Neural progenitor cell (in vitro differentiated cells): ENCODE measurements around the gene NUDT3. TPM values are rescaled to one million over a fixed set of nuclear protein-coding genes. Genes with fewer than 3 reads are reported as not detected.

Source experiments
- DNase-seq: peaks from one replicate; pipeline ENCODE4 v3.0.0-alpha.2; 2016; ENCODE audit warnings: low spot score
- H2AFZ ChIP-seq: fragments of 200-600 bp; sonication (generic); replicated peaks from 2 replicates; pipeline ENCODE4 v1.6.1; 2016; ENCODE audit warnings: antibody characterized with exemption
- H3F3A ChIP-seq: fragments of 200-600 bp; sonication (generic); 2 replicates; pipeline ENCODE4 v1.6.1; 2016; ENCODE audit warnings: antibody characterized with exemption, low read depth
- H3K27ac ChIP-seq: fragments of 200-600 bp; sonication (generic); 2 replicates; pipeline ENCODE4 v1.5.1; 2016; ENCODE audit warnings: mild to moderate bottlenecking
- H3K27me3 ChIP-seq: fragments of 200-600 bp; sonication (generic); 2 replicates; pipeline ENCODE4 v1.6.1; 2016; ENCODE audit warnings: mild to moderate bottlenecking, moderate library complexity
- H3K36me3 ChIP-seq: fragments of 200-600 bp; sonication (generic); 2 replicates; pipeline ENCODE4 v1.5.1; 2016
- H3K4me1 ChIP-seq: fragments of 200-600 bp; sonication (generic); 2 replicates; pipeline ENCODE4 v1.6.1; 2016; ENCODE audit warnings: mixed run types
- H3K4me2 ChIP-seq: fragments of 200-600 bp; sonication (generic); 2 replicates; pipeline ENCODE4 v1.6.1; 2016
- H3K4me3 ChIP-seq: fragments of 200-600 bp; sonication (generic); 2 replicates; pipeline ENCODE4 v1.5.1; 2016
- H3K79me2 ChIP-seq: fragments of 200-600 bp; sonication (generic); 2 replicates; pipeline ENCODE4 v1.6.1; 2016; ENCODE audit warnings: low read depth
- H3K9ac ChIP-seq: fragments of 200-600 bp; sonication (generic); 2 replicates; pipeline ENCODE4 v1.6.1; 2016
- H3K9me3 ChIP-seq: fragments of 200-600 bp; sonication (generic); 2 replicates; pipeline ENCODE4 v1.5.1; 2016; ENCODE audit warnings: low read depth
- H4K20me1 ChIP-seq: fragments of 200-600 bp; sonication (generic); 2 replicates; pipeline ENCODE4 v1.6.1; 2016; ENCODE audit warnings: low read depth
- H3K27ac Mint-ChIP-seq: 3 replicates; pipeline ENCODE4 v1.8.0; 2021; ENCODE audit warnings: mixed read lengths
- H3K27me3 Mint-ChIP-seq: 2 replicates; pipeline ENCODE4 v1.8.0; 2022; ENCODE audit warnings: low read depth, mild to moderate bottlenecking, inconsistent platforms, moderate library complexity, mixed read lengths; ENCODE audit not compliant: insufficient read depth
- H3K36me3 Mint-ChIP-seq: 3 replicates; pipeline ENCODE4 v1.8.0; 2021; ENCODE audit warnings: mixed read lengths
- H3K4me1 Mint-ChIP-seq: 3 replicates; pipeline ENCODE4 v1.8.0; 2021; ENCODE audit warnings: mixed read lengths
- H3K4me3 Mint-ChIP-seq: 3 replicates; pipeline ENCODE4 v1.8.0; 2021; ENCODE audit warnings: mild to moderate bottlenecking, moderate library complexity, mixed read lengths
- H3K9me3 Mint-ChIP-seq: 3 replicates; pipeline ENCODE4 v1.8.0; 2020; ENCODE audit warnings: mixed read lengths
- CTCF ChIP-seq: fragments of 200-600 bp; sonication (generic); IDR thresholded peaks from 2 replicates; pipeline ENCODE4 v1.5.1; 2017; ENCODE audit warnings: antibody characterized with exemption, mild to moderate bottlenecking
- EZH2 ChIP-seq: fragments of 200-600 bp; sonication (generic); IDR thresholded peaks from 2 replicates; pipeline ENCODE4 v1.6.1; 2017; ENCODE audit warnings: antibody characterized with exemption, mild to moderate bottlenecking, moderate library complexity
- EZH2phosphoT487 ChIP-seq: fragments of 200-600 bp; sonication (generic); IDR thresholded peaks from 2 replicates; pipeline ENCODE4 v1.6.1; 2017; ENCODE audit warnings: antibody characterized with exemption
- total RNA-seq: library from RNA; depleted of rRNA; stranded (reverse); fragments of >200 nt; gene quantifications from 2 replicates; pipeline ENCODE4 v1.2.3, GENCODE V29; 2015; ENCODE audit warnings: low replicate concordance

The NUDT3 gene
- total RNA-seq, 1 donor from 2014 or later = 35.7 TPM

DNA sequence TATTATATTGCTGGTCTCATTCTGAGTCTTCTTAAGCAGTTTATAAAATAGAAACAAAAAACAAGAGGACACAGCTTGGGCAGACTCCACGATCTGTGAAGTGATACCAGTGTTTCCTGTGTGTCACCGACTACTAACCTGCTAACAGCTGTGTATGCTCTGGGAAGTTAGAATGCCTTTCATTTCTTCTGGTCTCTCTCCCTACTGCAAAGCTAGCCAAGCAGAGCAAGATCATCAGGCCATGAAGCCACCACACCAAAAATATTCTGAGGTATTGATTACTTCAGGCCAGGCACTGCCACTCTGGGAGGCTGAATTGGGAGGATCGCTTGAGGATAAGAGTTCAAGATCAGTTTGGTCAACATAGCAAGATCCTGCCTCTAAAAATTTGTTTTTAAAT, 96.7 kb downstream of the NUDT3 start:
- Histone ChIP-seq H3K4me3 (no peak overlapping the region), H3K27ac (no peak overlapping the region), H3K79me2 (no peaks in the 10 kb centered on the region), H3K4me1 (no peaks in the 10 kb centered on the region), H3F3A (no peaks in the 10 kb centered on the region), H4K20me1 (no peaks in the 10 kb centered on the region), H3K27me3 (no peaks in the 10 kb centered on the region), H3K9ac (no peak overlapping the region), H3K36me3 (no peaks in the 10 kb centered on the region), H3K9me3 (no peaks in the 10 kb centered on the region), H2AFZ (no peak overlapping the region), H3K4me2 (no peak overlapping the region)
- Mint-ChIP-seq H3K36me3 (peaks cover 14% of the 10 kb centered on the region), H3K9me3 (no peaks in the 10 kb centered on the region), H3K27me3 (no peaks in the 10 kb centered on the region), H3K27ac (no peak overlapping the region), H3K4me3 (no peak overlapping the region), H3K4me1 (no peaks in the 10 kb centered on the region)
- TF ChIP-seq CTCF (no peak), EZH2phosphoT487 (no peak), EZH2 (no peak)
- no peak for DNase-seq

GRCh38 chr6:34292954-34293353, 99.5 kb downstream of the NUDT3 start:
- no peaks in the 10 kb centered on the region for H3K36me3 ChIP-seq
- H4K20me1 ChIP-seq = no peaks in the 10 kb centered on the region
- Mint-ChIP-seq H3K27me3 (no peaks in the 10 kb centered on the region), H3K4me3 (no peak overlapping the region), H3K36me3 (peaks cover 14% of the 10 kb centered on the region), H3K9me3 (no peaks in the 10 kb centered on the region), H3K27ac (no peak overlapping the region), H3K4me1 (no peaks in the 10 kb centered on the region)
- H3K9ac ChIP-seq = no peak overlapping the region
- no peaks in the 10 kb centered on the region for H3K4me1 ChIP-seq
- no peaks in the 10 kb centered on the region for H3F3A ChIP-seq
- TF ChIP-seq EZH2 (no peak), EZH2phosphoT487 (no peak)
- no peak for DNase-seq
- no peaks in the 10 kb centered on the region for H3K9me3 ChIP-seq
- no peaks in the 10 kb centered on the region for H3K27me3 ChIP-seq
- no peak overlapping the region for H2AFZ ChIP-seq
- no peak overlapping the region for H3K4me3 ChIP-seq
- H3K27ac ChIP-seq = no peak overlapping the region
- H3K4me2 ChIP-seq = no peak overlapping the region
- H3K79me2 ChIP-seq = no peaks in the 10 kb centered on the region

DNA sequence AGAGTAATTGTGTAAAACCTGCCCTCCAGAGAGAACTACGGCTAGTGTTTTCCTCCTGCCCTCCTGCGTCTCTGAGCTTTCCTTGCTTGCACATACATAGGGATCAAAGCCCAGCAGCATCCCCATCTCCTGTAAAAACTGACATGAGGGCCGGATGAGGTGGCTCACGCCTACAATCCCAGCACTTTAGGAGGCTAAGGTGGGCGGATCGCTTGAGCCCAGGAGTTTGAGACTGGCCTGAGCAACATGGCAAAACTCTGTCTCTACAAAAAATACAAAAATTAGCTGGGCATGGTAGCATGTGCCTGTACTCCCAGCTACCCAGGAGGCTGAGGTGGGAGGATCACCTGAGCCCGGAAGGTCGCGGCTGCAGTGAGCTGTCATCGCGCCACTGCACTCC, 103.3 kb downstream of the NUDT3 start:
- Mint-ChIP-seq H3K36me3 (peaks cover 26% of the 10 kb centered on the region), H3K9me3 (no peaks in the 10 kb centered on the region), H3K4me1 (no peaks in the 10 kb centered on the region), H3K27me3 (no peaks in the 10 kb centered on the region), H3K4me3 (no peak overlapping the region), H3K27ac (no peak overlapping the region)
- H3K9ac ChIP-seq = no peak overlapping the region
- no peak overlapping the region for H2AFZ ChIP-seq
- no peaks in the 10 kb centered on the region for H3F3A ChIP-seq
- H3K9me3 ChIP-seq = no peaks in the 10 kb centered on the region
- no peak overlapping the region for H3K4me3 ChIP-seq
- H3K36me3 ChIP-seq = no peaks in the 10 kb centered on the region
- no peak for DNase-seq
- H3K4me2 ChIP-seq = no peak overlapping the region
- H3K79me2 ChIP-seq = no peaks in the 10 kb centered on the region
- H3K4me1 ChIP-seq = no peaks in the 10 kb centered on the region
- no peaks in the 10 kb centered on the region for H3K27me3 ChIP-seq
- no peak for TF ChIP-seq EZH2phosphoT487
- no peak for TF ChIP-seq EZH2
- TF ChIP-seq CTCF = no peak
- no peaks in the 10 kb centered on the region for H4K20me1 ChIP-seq
- H3K27ac ChIP-seq = no peak overlapping the region

GRCh38 chr6:34288581-34288980, 103.9 kb downstream of the NUDT3 start:
- Histone ChIP-seq H3K4me1 (no peaks in the 10 kb centered on the region), H3K79me2 (no peaks in the 10 kb centered on the region), H3K27me3 (no peaks in the 10 kb centered on the region), H3K4me2 (no peak overlapping the region), H2AFZ (no peak overlapping the region), H3K9me3 (no peaks in the 10 kb centered on the region), H3K4me3 (no peak overlapping the region), H3K36me3 (no peaks in the 10 kb centered on the region), H3K27ac (no peak overlapping the region), H4K20me1 (no peaks in the 10 kb centered on the region), H3K9ac (no peak overlapping the region), H3F3A (no peaks in the 10 kb centered on the region)
- peaks cover 2% of the 10 kb centered on the region for H3K27me3 Mint-ChIP-seq
- H3K4me3 Mint-ChIP-seq = no peak overlapping the region
- DNase-seq = no peak
- H3K9me3 Mint-ChIP-seq = no peaks in the 10 kb centered on the region
- no peaks in the 10 kb centered on the region for H3K4me1 Mint-ChIP-seq
- no peak overlapping the region for H3K27ac Mint-ChIP-seq
- H3K36me3 Mint-ChIP-seq = peaks cover 30% of the 10 kb centered on the region
- TF ChIP-seq EZH2phosphoT487 = no peak
- TF ChIP-seq EZH2 = no peak
- TF ChIP-seq CTCF = no peak
